NT2/D1 (cell line): ENCODE data around the gene NT5E.

Source experiments
- DNase-seq: peaks from one replicate; pipeline ENCODE4 v3.0.0-alpha.2; 2011; ENCODE audit warnings: low read depth, low spot score
- H3K27me3 ChIP-seq: 2 replicates; pipeline ENCODE4 v1.6.0; 2011; ENCODE audit warnings: mild to moderate bottlenecking; ENCODE audit not compliant: insufficient read length, insufficient read depth
- H3K36me3 ChIP-seq: 2 replicates; pipeline ENCODE4 v1.6.1; 2011; ENCODE audit warnings: mild to moderate bottlenecking, low read length, mixed read lengths; ENCODE audit not compliant: insufficient read depth, insufficient read length
- H3K4me1 ChIP-seq: 2 replicates; pipeline ENCODE4 v1.5.1; 2011; ENCODE audit not compliant: insufficient read depth, insufficient read length
- H3K4me3 ChIP-seq: 2 replicates; pipeline ENCODE4 v1.5.1; 2011; ENCODE audit warnings: low read depth; ENCODE audit not compliant: insufficient read length
- H3K9ac ChIP-seq: 2 replicates; pipeline ENCODE4 v1.6.0; 2011; ENCODE audit warnings: low read depth; ENCODE audit not compliant: insufficient read length
- H3K9me3 ChIP-seq: 2 replicates; pipeline ENCODE4 v1.5.1; 2011; ENCODE audit warnings: mild to moderate bottlenecking, low read length; ENCODE audit not compliant: insufficient read depth
- SUZ12 ChIP-seq: IDR thresholded peaks from 2 replicates; pipeline ENCODE4 v1.6.1; 2011; ENCODE audit not compliant: insufficient read length, insufficient read depth; ENCODE audit errors: extremely low read depth
- YY1 ChIP-seq: IDR thresholded peaks from 2 replicates; pipeline ENCODE4 v1.6.1; 2011; ENCODE audit not compliant: insufficient read length, insufficient read depth
- ZNF274 ChIP-seq: IDR thresholded peaks from 2 replicates; pipeline ENCODE4 v1.6.1; 2011; ENCODE audit warnings: mild to moderate bottlenecking, low read depth, low read length

NT5E gene

DNA sequence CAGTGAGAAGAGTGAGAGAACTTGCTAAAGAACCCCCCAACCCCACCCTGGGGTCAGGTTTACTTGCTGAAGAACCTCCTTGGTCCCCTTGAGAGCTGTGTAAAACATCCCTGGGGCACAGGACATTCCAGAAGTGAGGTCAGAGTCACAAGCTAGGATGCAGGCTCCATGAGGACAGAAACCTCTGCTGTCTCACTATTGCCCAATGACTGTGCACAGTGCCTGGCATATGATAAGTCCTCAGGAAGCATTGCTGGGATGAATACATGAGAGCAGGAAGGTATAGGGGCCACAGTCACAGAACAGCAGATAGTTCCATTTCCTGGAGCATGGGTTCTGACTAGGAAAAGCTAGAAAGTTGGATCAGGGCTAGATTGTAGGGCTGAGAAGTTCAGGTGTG is 18.4 kb downstream of the NT5E start:
- H3K36me3 ChIP-seq: no peaks in the 10 kb centered on the region
- DNase-seq: no peak
- H3K27me3 ChIP-seq: no peaks in the 10 kb centered on the region
- TF ChIP-seq SUZ12 (no peak), ZNF274 (no peak), YY1 (no peak)
- no peak overlapping the region for H3K4me3 ChIP-seq
- no peak overlapping the region for H3K9ac ChIP-seq
- H3K9me3 ChIP-seq: no peaks in the 10 kb centered on the region
- H3K4me1 ChIP-seq: peaks cover 3% of the 10 kb centered on the region

DNA sequence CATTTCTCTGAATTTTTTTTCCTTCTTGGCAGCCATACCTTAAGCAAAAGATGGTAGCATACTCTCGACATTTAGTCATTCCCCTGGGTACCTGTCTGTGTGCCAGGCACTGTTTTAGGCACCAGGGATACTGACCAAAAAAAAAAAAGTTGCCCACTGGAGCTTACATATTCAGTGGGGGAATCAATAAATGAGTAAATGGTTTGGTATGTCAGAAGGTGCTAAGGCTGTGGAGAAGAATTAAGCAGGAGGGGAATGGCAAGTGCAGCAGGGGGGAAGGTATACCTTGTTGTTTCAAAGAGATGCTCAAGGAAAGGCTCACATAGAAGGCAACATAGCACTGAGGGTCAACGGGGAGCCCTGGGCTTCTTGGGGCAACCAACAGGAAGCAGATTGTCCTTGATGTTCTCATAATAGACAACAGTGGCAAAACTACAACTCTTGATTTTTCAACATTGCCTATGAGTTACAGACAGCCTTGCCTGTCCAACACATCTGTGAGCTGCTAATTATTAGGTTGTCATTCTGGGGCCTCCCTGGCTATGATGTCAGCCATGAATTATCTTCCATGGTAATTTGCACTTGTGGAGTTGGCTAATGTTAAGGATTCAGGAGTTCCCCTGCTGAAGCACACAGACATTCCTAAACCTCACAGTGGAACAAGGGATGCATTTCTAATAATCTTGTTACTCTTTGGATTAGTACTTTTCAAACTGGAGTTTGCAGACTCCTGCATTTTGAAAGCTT is 19.6 kb downstream of the NT5E start:
- Histone ChIP-seq H3K9me3 (no peaks in the 10 kb centered on the region), H3K27me3 (no peaks in the 10 kb centered on the region), H3K9ac (no peak overlapping the region), H3K4me1 (no peaks in the 10 kb centered on the region), H3K4me3 (no peak overlapping the region), H3K36me3 (no peaks in the 10 kb centered on the region)
- DNase-seq: no peak
- TF ChIP-seq YY1: no peak
- no peak for TF ChIP-seq ZNF274
- no peak for TF ChIP-seq SUZ12

DNA sequence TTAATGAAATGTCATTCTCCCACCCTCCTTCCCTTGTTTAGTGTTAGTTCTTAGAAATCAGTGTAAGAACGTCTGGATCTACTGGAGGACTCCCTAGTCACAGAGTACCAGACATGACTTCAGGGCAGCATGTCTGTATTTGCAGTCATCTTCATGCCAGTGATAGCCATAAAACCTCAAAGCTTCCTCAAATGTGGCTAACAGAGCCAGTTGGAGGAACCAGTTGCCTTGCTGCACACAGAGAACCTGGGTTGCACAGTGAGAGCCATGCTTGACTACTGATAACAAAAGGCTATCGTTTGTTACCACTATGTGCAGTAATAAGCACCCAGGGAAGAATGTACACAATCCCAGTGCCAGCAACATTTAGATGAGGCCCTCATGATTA is 20.1 kb downstream of the NT5E start:
- no peak for DNase-seq
- Histone ChIP-seq H3K36me3 (no peaks in the 10 kb centered on the region), H3K27me3 (no peaks in the 10 kb centered on the region), H3K4me1 (no peaks in the 10 kb centered on the region), H3K9me3 (no peaks in the 10 kb centered on the region), H3K4me3 (no peak overlapping the region), H3K9ac (no peak overlapping the region)
- TF ChIP-seq SUZ12: no peak
- TF ChIP-seq ZNF274: no peak
- no peak for TF ChIP-seq YY1

DNA sequence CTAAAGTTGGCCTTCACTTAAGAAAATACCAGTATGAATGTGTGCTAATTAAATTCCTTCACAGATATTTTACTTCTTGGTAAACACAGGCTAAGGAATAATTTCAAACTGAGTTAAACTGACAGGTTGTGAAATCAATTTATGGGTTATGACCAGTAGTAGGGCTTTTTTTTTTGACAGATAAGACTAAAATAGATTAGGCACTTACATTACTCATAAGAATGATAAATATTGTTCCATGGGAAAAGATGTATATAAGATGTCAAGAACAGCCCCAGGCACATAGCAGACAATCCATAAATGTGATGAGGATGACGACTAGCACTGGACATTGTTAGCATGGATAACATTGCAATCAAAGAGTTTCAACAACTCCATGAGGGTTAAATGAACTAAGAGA is 22.9 kb downstream of the NT5E start:
- peaks cover 14% of the 10 kb centered on the region; the same call in 1 of the 2 replicates for H3K9me3 ChIP-seq
- no peaks in the 10 kb centered on the region for H3K27me3 ChIP-seq
- TF ChIP-seq YY1 (no peak), SUZ12 (no peak), ZNF274 (no peak)
- no peak overlapping the region for H3K4me3 ChIP-seq
- no peaks in the 10 kb centered on the region for H3K4me1 ChIP-seq
- H3K36me3 ChIP-seq: no peaks in the 10 kb centered on the region
- DNase-seq: no peak
- H3K9ac ChIP-seq: no peak overlapping the region

DNA sequence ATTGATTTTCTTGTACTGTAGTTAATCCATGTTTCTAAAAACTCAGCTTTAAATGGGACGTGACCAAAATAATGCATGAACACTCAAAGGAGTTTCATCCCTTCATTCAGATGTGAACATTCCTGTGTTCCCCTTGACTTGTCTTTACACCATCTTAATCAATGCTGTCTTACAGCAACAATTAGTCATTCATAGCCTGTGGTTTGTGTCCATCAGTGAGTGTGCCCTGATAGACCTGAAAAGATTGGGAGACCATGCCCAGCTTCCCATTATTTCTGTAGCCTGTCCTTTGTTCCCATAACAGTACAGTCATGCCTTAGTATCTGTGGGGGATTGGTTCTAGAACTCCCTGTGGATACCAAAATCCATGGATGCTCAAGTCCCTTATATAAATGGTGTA is 23.9 kb downstream of the NT5E start:
- no peak for DNase-seq
- Histone ChIP-seq H3K9ac (no peak overlapping the region), H3K27me3 (no peaks in the 10 kb centered on the region), H3K4me3 (no peak overlapping the region), H3K4me1 (no peaks in the 10 kb centered on the region), H3K36me3 (no peaks in the 10 kb centered on the region), H3K9me3 (peaks cover 14% of the 10 kb centered on the region; the same call in 1 of the 2 replicates)
- TF ChIP-seq ZNF274 (no peak), SUZ12 (no peak), YY1 (no peak)

DNA sequence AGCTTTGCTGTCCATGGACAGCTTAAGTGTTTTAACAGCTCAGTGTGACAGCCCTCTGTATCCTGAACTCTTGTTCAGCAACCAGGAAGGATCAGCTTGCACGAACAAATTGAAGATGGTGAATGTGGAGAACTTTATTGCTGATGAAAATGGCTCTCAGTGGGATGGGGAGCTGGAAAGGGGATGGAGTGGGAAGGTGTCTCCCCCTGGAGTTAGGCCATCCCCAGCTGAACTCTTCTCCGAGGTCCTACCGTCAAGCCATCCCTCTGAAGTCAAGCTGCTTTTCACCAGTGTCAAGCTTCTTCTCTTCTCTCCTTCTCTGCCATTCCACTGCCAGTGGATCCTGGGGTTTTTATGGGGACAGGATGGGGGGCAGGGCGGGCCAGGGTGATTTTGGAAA is 26.6 kb downstream of the NT5E start:
- H3K9me3 ChIP-seq: peaks cover 14% of the 10 kb centered on the region; the same call in 1 of the 2 replicates
- no peak overlapping the region for H3K9ac ChIP-seq
- no peaks in the 10 kb centered on the region for H3K36me3 ChIP-seq
- TF ChIP-seq YY1: no peak
- TF ChIP-seq SUZ12: no peak
- TF ChIP-seq ZNF274: no peak
- no peaks in the 10 kb centered on the region for H3K4me1 ChIP-seq
- H3K27me3 ChIP-seq: no peaks in the 10 kb centered on the region
- H3K4me3 ChIP-seq: no peak overlapping the region
- no peak for DNase-seq

DNA sequence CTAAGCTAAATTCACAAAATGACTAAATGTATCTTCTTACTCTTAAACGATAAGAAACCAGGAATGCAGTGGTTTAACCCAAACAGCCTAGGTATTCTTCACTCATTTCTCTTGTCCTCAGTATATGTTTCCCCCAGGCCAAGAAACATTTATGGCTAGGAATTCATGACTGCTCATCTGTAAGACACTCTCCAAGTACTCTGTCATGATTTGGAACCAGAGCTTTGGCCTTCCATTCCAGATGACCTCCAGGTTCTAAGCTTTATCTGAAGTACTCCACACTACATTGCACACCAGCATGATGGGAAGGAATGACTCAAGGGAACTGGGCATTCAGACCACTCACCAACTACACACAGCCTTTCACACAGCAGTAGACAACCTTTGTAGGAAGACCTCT is 29.3 kb downstream of the NT5E start:
- TF ChIP-seq ZNF274: no peak
- no peak for TF ChIP-seq YY1
- TF ChIP-seq SUZ12: no peak
- H3K9ac ChIP-seq: no peak overlapping the region
- no peak overlapping the region for H3K4me3 ChIP-seq
- no peaks in the 10 kb centered on the region for H3K36me3 ChIP-seq
- no peaks in the 10 kb centered on the region for H3K27me3 ChIP-seq
- peaks cover 14% of the 10 kb centered on the region; the same call in 1 of the 2 replicates for H3K9me3 ChIP-seq
- no peaks in the 10 kb centered on the region for H3K4me1 ChIP-seq
- no peak for DNase-seq
